K562 (cell line): Measurements from ENCODE around the gene BMP2K. TPM values are rescaled to one million over a fixed set of nuclear protein-coding genes. Genes with fewer than 3 reads are reported as not detected.
A peak's percentile ranks its signal among the peaks of the same experiment; 100 is the strongest.
"Not testable (repeated sequence)": the region's sequence is repeated elsewhere in the genome, so short reads cannot be mapped to it uniquely, and the experiment has no call there.

Source experiments
- ATAC-seq: fragments of 200-7000 bp; cut with Tn5 transposase; 3 replicates; pipeline ENCODE4 v1.9.1; 2020; ENCODE audit warnings: moderate library complexity
- BruUV-seq: library from RNA; stranded (reverse); fragments of 400-500 nt; replicated peaks from 2 replicates; lab custom pipeline; 2021; lab: Mats Ljungman, UMichigan
- CTCF ChIA-PET: fragments of 300-600 bp; formaldehyde crosslinking; extraction: SDS; loops from one replicate; lab custom pipeline; 2021; ENCODE audit warnings: low intra/inter-chr PET ratio; lab: Yijun Ruan, JAX
- POLR2A ChIA-PET: fragments of 300-600, 350-650 bp; sonication (Branson Sonifier 250); formaldehyde crosslinking; extraction: SDS; loops from one replicate; lab custom pipeline; 2021; ENCODE audit warnings: antibody characterized with exemption, inconsistent platforms; lab: Yijun Ruan, JAX
- DNase-seq, 4 experiments: peaks; one replicate each; pipeline versions ENCODE4 v3.0.0 to v3.0.0-alpha.2; 2011 to 2018; ENCODE audit warnings: low spot score in 3 of 4, mixed read lengths in 3 of 4; ENCODE audit errors: extremely low read depth in 1 of 4
- FAIRE-seq: peaks from 2 replicates; lab custom pipeline; 2011; peaks lifted over from hg19 to GRCh38; lab: Jason Lieb, UNC
- H2AFZ ChIP-seq: 2 replicates; pipeline ENCODE4 v1.6.0; 2011; ENCODE audit warnings: low read depth, low read length, control low read depth, inconsistent platforms
- H3K27ac ChIP-seq: fragments of 200-600 bp; 3 replicates; pipeline ENCODE4 v1.8.0; 2011; ENCODE audit warnings: low read depth, mild to moderate bottlenecking, control low read depth, inconsistent platforms, low read length, moderate library complexity, mixed read lengths; ENCODE audit errors: extremely low read depth
- H3K27me3 ChIP-seq, 2 experiments: fragments of 300-600 bp in 1 of 2; 2 replicates in 1 of 2; 3 replicates in 1 of 2; pipeline versions ENCODE4 v1.6.0 to v1.8.0; 2011; ENCODE audit warnings: inconsistent platforms in 2 of 2, low read length in 2 of 2, mild to moderate bottlenecking in 1 of 2, mixed read lengths in 1 of 2, moderate library complexity in 1 of 2; ENCODE audit not compliant: control insufficient read depth in 2 of 2, insufficient read depth in 2 of 2
- H3K36me3 ChIP-seq: fragments of 300-600 bp; 3 replicates; pipeline ENCODE4 v1.8.0; 2011; ENCODE audit warnings: mild to moderate bottlenecking, low read length, inconsistent platforms; ENCODE audit not compliant: control insufficient read depth, insufficient read depth
- H3K4me1 ChIP-seq, 2 experiments: fragments of 200-600 bp in 1 of 2; replicated peaks in 1 of 2; 2 replicates in 1 of 2; 3 replicates in 1 of 2; pipeline versions ENCODE4 v1.5.1 to v1.8.0; 2011; ENCODE audit warnings: inconsistent platforms in 2 of 2, low read length in 2 of 2, mild to moderate bottlenecking in 1 of 2, mixed read lengths in 1 of 2, moderate library complexity in 1 of 2; ENCODE audit not compliant: control insufficient read depth in 2 of 2, insufficient read depth in 2 of 2
- H3K4me2 ChIP-seq: 2 replicates; pipeline ENCODE4 v1.6.1; 2011; ENCODE audit warnings: low read length, control low read depth, inconsistent platforms, mixed read lengths; ENCODE audit not compliant: insufficient read depth
- H3K4me3 ChIP-seq: fragments of 200-600 bp; sonication (generic), shearing (Covaris generic); 2 replicates; pipeline ENCODE4 v1.5.1; 2016; ENCODE audit warnings: control low read depth, inconsistent platforms
- H3K79me2 ChIP-seq: fragments of 200-600 bp; 3 replicates; pipeline ENCODE4 v1.8.0; 2011; ENCODE audit warnings: low read length, inconsistent platforms; ENCODE audit not compliant: control insufficient read depth, insufficient read depth
- H3K9ac ChIP-seq, 2 experiments: 2 replicates each; pipeline versions ENCODE4 v1.6.0 to v1.6.1; 2011; ENCODE audit warnings: low read depth in 2 of 2, low read length in 2 of 2, control low read depth in 1 of 2, inconsistent platforms in 1 of 2, mild to moderate bottlenecking in 1 of 2, mixed read lengths in 1 of 2; ENCODE audit not compliant: insufficient read depth in 1 of 2
- H3K9me1 ChIP-seq: one replicate; pipeline ENCODE4 v1.6.0; 2011; ENCODE audit warnings: inconsistent platforms, mild to moderate bottlenecking, low read length, moderate library complexity; ENCODE audit not compliant: control insufficient read depth, insufficient read depth
- H3K9me3 ChIP-seq: replicated peaks from 2 replicates; pipeline ENCODE4 v1.5.1; 2011; ENCODE audit warnings: low read depth, low read length, inconsistent platforms; ENCODE audit not compliant: control insufficient read depth, insufficient read depth
- H4K20me1 ChIP-seq: replicated peaks from 2 replicates; pipeline ENCODE4 v1.6.1; 2011; ENCODE audit warnings: low read length, inconsistent platforms, mixed read lengths; ENCODE audit not compliant: control insufficient read depth, insufficient read depth
- ARID3A ChIP-seq: IDR thresholded peaks from 2 replicates; pipeline ENCODE4 v1.6.1; 2012; ENCODE audit warnings: low read depth, low read length, improper control_type of control experiment, borderline replicate concordance
- RBM22 ChIP-seq: fragments of 200-400 bp; formaldehyde crosslinking; IDR thresholded peaks from 2 replicates; pipeline ENCODE4 v1.6.1; 2018; ENCODE audit warnings: low read length, low read depth; ENCODE audit not compliant: poor library complexity, severe bottlenecking
- WGBS: fragments of 100-300 bp; shearing (Covaris generic); methylation state at CpG from one replicate; pipeline ENCODE4 v1.1.6; 2016; ENCODE audit warnings: low coverage, mixed read lengths; ENCODE audit not compliant: insufficient coverage; ENCODE audit errors: missing lambda C conversion rate; 5-methylcytosine and 5-hydroxymethylcytosine counted together
- in situ Hi-C: fragments of 300-500 bp; cut with MboI; formaldehyde crosslinking; loops from 4 replicates; pipeline ENCODE4 v1.15.0; 2018; ENCODE audit warnings: inconsistent platforms, mixed read lengths
- intact Hi-C: fragments of 100-400 bp; cut with micrococcal nuclease; formaldehyde crosslinking; loops from 2 replicates; pipeline ENCODE4 v1.14.2; 2022
- polyA plus RNA-seq, 8 experiments: library from polyadenylated mRNA; depleted of rRNA in 4 of 8; stranded (reverse) in 5 of 8; unstranded in 3 of 8; fragments of >200 nt; fragmentation: Nextera tagmentation in 2 of 8; fragmentation: Illumina TruSeq in 1 of 8; extraction: Ambion mirVana in 2 of 8; extraction: Trizol in 1 of 8; gene quantifications; 2 replicates each; pipeline versions ENCODE4 v1.2.1 to v1.2.3, GENCODE V29; 2011 to 2014; ENCODE audit warnings: inconsistent platforms in 1 of 8, missing spikeins in 1 of 8
- total RNA-seq, 7 experiments: library from RNA; depleted of rRNA in 6 of 7; stranded (reverse); fragments of >200 nt in 6 of 7; fragmentation: Illumina TruSeq in 2 of 7; extraction: Trizol in 2 of 7; gene quantifications; 2 replicates each; pipeline versions ENCODE4 v1.2.1 to v1.2.3, GENCODE V29; 2011 to 2021; ENCODE audit warnings: low replicate concordance in 1 of 7

The BMP2K gene
- total and polyA plus RNA-seq, 9 of the 15 experiments (the other 6 are each of a cell fraction or from before 2014, with no cell fraction given): 17.0 to 217 (median 104) TPM

GRCh38 chr4:78907638-78908037 lies 131.5 kb downstream of the BMP2K start:
- H3K4me2 ChIP-seq: no peak overlapping the region
- H3K4me1 ChIP-seq: no peaks in the 10 kb centered on the region
- no TSS peak for BruUV-seq
- ChIA-PET POLR2A (interaction anchor here (0.6 kb wide), 1 partner anchor 13 kb away, joined by 3 read pairs; no protein-coding TSS in a partner anchor), CTCF (no interaction called here)
- DNase-seq (no peak), FAIRE-seq (no peak), ATAC-seq (no peak)
- no peaks in the 10 kb centered on the region for H3K27me3 ChIP-seq
- no peaks in the 10 kb centered on the region for H3K79me2 ChIP-seq
- TF ChIP-seq ARID3A (no peak), RBM22 (peak; percentile 59)
- H3K9me1 ChIP-seq: no peaks in the 10 kb centered on the region
- H3K9me3 ChIP-seq: no peaks in the 10 kb centered on the region
- no peak overlapping the region for H2AFZ ChIP-seq
- in situ Hi-C loops: no loop called here
- 93% methylated on average over 6 of the region's 6 CpGs for WGBS
- H3K4me3 ChIP-seq: no peak overlapping the region
- peaks cover 90% of the 10 kb centered on the region for H3K36me3 ChIP-seq
- H4K20me1 ChIP-seq: no peaks in the 10 kb centered on the region
- no peak overlapping the region for H3K9ac ChIP-seq
- no peak overlapping the region for H3K27ac ChIP-seq
- intact Hi-C loops: no loop called here

GRCh38 chr4:78908974-78909373 lies 132.8 kb downstream of the BMP2K start:
- CTCF ChIA-PET, H4K20me1 ChIP-seq, in situ Hi-C loops, H3K9ac ChIP-seq, H3K9me1 ChIP-seq, H3K79me2 ChIP-seq, DNase-seq, H3K4me2 ChIP-seq, H3K27me3 ChIP-seq, H2AFZ ChIP-seq, H3K4me3 ChIP-seq, H3K27ac ChIP-seq, FAIRE-seq, H3K4me1 ChIP-seq, BruUV-seq, ATAC-seq, POLR2A ChIA-PET, H3K9me3 ChIP-seq, intact Hi-C loops: not testable (repeated sequence)
- WGBS: 95% methylated on average over 5 of the region's 6 CpGs
- H3K36me3 ChIP-seq: peaks cover 90% of the 10 kb centered on the region
